ENCODE data around the gene EPS8.
"Not testable (repeated sequence)": the region's sequence is repeated elsewhere in the genome, so short reads cannot be mapped to it uniquely, and the experiment has no call there.

The EPS8 gene

GRCh38 chr12:15796493-15797141 lies 7.4 kb upstream of the EPS8 start:
- FAIRE-seq: no peak

GRCh38 chr12:15794836-15795235 lies 5.6 kb upstream of the EPS8 start:
- no peak for FAIRE-seq

GRCh38 chr12:15794196-15794595 lies 5.0 kb upstream of the EPS8 start:
- FAIRE-seq: no peak

- no peak for FAIRE-seq
These were observed 662 bp downstream of the EPS8 start for GRCh38 chr12:15788233-15789219.

GRCh38 chr12:15787778-15788177 lies 1.4 kb downstream of the EPS8 start:
- FAIRE-seq: no peak

- FAIRE-seq: no peak
These were observed 2.4 kb downstream of the EPS8 start for GRCh38 chr12:15786772-15787171.

- FAIRE-seq: no peak
These were observed 5.9 kb downstream of the EPS8 start for GRCh38 chr12:15783288-15783687.

- no peak for FAIRE-seq
These were observed 6.5 kb downstream of the EPS8 start for GRCh38 chr12:15782667-15783066.

- no peak for FAIRE-seq
These were observed 9.3 kb downstream of the EPS8 start for GRCh38 chr12:15779925-15780324.

- FAIRE-seq: peak; percentile 82
These were observed 11.1 kb downstream of the EPS8 start for GRCh38 chr12:15778126-15778525.

GRCh38 chr12:15777355-15778012 lies 11.7 kb downstream of the EPS8 start:
- no peak for FAIRE-seq

GRCh38 chr12:15776532-15776931 lies 12.7 kb downstream of the EPS8 start:
- no peak for FAIRE-seq

- FAIRE-seq: peak; percentile 73
These were observed 14.4 kb downstream of the EPS8 start for GRCh38 chr12:15774819-15775218.

GRCh38 chr12:15772405-15773018 lies 16.7 kb downstream of the EPS8 start:
- peak; percentile 29 for FAIRE-seq

GRCh38 chr12:15770581-15770980 lies 18.6 kb downstream of the EPS8 start:
- no peak for FAIRE-seq

GRCh38 chr12:15770021-15770420 lies 19.2 kb downstream of the EPS8 start:
- FAIRE-seq: no peak

- FAIRE-seq: peak; percentile 70
These were observed 19.6 kb downstream of the EPS8 start for GRCh38 chr12:15769586-15769985.

GRCh38 chr12:15767301-15767700 lies 21.9 kb downstream of the EPS8 start:
- peak; percentile 18 for FAIRE-seq

GRCh38 chr12:15763328-15763727 lies 25.9 kb downstream of the EPS8 start:
- FAIRE-seq: no peak

GRCh38 chr12:15762162-15762561 lies 27.0 kb downstream of the EPS8 start:
- FAIRE-seq: not testable (repeated sequence)

GRCh38 chr12:15757553-15758255 lies 31.5 kb downstream of the EPS8 start:
- no peak for FAIRE-seq

GRCh38 chr12:15756822-15757221 lies 32.4 kb downstream of the EPS8 start:
- no peak for FAIRE-seq
